Activated CD4-positive, alpha-beta T cell treated with anti-CD3 and anti-CD28 coated beads, Interleukin-2, amount 50 U/mL, for 1 hour (primary cell): ENCODE measurements around the gene TBCE.
"Not testable (repeated sequence)": the region's sequence is repeated elsewhere in the genome, so short reads cannot be mapped to it uniquely, and the experiment has no call there.

Experiments
- DNase-seq: peaks from one replicate; pipeline ENCODE4 v3.0.0-alpha.2; 2020

The TBCE gene

DNA sequence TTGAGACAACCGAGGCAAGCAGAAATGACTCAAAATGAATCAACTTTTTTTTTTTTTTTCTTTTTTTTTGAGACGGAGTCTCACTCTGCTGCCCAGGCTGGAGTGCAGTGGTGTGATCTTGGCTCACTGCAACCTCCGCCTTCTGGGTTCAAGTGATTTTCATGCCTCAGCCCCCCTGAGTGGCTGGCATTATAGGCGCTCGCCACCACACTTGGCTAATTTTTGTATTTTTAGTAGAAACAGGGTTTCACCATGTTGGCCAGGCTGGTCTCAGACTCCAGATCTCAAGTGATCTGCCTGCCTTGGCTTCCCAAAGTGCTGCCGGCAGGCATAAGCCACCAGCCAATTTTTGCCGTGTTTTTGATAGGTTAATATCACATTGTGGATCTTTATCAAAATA is 90.6 kb downstream of the TBCE start:
- DNase-seq = not testable (repeated sequence)

DNA sequence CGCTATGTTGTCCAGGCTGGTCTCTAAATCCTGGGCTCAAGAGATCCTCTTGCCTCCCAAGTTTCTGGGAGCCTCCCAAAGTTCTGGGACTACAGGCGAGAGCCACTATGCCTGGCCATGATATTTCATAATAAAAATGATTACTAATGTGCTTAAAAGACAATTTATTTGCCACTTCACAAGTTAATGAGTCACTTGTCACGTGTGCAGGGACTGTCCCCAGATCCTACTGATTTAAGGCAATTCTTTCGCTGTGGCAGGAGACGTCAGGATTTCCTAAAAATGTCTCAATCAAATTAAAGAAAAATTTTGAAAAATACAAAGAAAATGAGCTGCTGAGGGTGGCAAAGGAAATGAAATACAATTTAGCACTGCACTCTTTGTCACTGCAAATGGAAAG is 93.5 kb downstream of the TBCE start:
- DNase-seq = no peak

DNA sequence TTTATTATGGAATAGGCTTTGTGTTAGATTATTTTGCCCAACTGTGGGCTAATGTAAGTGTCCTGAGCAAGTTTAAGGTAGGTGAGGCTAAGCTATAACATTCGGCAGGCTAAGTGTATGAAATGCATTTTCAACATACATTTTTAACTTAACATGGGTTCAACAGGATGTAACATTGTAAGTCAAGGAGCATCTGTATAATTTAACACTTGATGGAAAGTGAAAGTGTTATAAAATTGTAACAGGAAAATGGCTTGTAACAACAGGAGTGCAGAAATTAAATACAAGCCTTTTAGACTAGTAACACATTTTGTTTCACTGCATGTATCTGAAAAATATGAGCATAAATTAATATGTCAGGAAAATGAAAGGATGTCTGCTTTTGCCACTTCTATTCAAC is 94.7 kb downstream of the TBCE start:
- DNase-seq = no peak

DNA sequence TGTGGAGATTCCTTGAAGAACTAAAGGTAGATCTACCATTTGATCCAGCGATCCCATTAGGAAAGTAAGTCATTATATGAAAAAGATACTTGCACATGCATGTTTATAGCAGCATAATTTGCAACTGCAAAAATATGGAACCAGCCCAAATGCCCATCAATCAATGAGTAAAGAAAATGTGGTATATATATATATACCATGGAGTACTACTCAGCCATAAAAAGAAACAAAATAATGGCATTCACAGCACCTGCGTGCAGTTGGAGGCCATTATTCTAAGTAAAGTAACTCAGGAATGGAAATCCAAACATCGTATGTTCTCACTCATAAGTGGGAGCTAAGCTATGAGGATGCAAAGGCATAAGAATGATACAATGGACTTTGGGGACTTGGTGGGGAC is 95.6 kb downstream of the TBCE start:
- DNase-seq = not testable (repeated sequence)

GRCh38 chr1:235465066-235465465 is 97.8 kb downstream of the TBCE start:
- DNase-seq = no peak

DNA sequence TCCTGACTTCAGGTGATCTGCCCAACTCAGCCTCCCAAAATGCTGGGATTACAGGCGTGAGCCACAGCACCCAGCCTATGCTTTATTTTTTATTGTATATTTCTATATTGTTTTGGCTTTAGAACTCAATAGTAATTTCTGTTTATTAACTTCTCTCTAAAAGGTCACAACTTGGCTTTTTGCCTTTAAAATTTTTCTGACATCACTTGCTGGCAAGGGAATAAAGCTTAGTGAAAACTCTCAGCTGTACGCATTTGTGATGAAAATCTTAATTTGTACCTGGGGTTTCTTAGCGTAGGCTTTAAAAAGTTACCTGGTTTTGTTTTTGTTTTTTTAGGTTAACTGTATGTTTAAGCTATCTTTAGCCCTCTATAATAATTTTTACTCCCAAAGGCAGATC is 100.8 kb downstream of the TBCE start:
- no peak for DNase-seq

- no peak for DNase-seq
These were observed 101.7 kb downstream of the TBCE start for GRCh38 chr1:235468970-235469369.

DNA sequence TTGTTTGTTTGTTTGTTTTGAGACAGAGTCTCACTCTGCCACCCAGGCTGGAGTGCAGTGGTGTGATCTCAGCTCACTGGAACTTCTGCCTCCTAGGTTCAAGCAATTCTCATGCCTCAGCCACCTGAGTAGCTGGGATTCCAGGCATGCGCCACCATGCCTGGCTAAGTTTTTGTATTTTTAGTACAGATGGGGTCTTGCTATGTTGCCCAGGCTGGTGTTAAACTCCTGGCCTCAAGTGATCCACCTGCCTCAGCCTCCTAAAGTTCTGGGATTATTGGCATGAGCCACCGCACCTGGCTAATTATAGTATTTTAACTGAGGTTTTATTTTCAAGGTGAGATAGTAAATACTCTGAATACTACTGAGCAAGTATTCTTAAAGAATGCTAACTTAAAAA is 102.7 kb downstream of the TBCE start:
- DNase-seq = not testable (repeated sequence)

DNA sequence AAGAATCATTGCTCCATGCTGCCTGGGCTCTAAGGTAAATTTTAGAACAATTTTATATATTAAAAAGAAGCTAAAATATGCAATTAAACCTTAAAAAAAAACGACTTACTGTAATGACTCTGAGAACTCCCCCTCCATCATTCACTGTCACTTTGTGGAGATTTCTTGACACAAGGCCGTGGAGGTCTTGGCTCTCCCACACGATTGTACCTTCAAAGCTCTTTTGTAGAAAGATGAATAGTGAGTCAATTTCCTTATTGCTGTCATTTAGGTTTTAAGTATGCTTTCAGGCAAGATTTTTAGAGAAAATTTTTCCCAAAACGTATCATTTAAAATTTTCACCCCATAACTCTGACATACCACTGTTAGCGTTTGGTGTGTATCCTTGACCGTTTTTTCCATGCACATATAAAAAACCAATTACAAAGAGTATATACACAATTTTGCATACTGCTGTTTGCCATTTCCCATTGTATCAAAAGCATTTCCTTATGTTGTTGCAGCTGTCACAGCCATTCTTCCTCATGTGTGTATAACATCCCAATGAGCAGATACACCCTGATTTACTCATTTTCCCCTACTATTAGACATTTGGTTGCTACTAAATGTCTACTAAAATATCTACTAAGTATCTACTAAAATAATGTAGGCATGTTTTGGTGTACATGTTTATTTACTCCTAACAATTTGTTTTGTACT is 103.7 kb downstream of the TBCE start:
- DNase-seq = no peak

DNA sequence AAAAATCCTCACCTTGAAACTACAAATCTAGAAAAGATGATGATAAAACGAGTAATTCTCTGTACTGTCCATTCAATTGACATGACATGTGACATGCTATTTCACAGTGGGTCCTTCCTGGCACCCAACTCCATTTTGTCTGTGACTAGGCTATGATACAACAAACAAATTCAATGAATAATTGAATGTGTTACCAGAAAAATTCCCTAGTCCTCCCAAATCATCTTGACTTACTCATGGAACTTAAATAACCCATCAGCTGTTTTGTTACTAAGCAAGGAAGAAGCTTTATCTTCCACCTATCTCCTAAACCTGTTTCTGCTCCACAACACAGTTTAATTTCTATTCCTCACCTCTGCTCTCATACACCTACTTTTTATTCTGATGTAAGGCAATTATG is 106.6 kb downstream of the TBCE start:
- DNase-seq = no peak

DNA sequence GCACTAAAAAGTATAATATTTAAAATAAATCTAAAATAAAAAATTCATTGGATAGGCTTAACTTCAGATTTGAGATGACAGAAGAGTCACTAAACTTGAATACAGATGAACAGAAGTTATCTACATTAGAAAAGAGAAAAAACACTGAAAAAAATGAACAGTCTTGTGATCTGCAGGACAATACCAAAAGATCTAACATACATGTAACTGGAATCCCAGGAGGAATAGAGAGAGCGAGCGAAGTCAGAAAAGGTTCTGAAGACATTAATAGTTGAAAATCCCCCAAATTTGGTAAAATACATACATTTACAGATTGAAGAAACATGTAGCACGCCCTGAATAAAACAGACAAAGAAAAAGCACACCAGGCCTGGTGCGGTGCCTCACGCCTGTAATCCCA is 115.9 kb downstream of the TBCE start:
- no peak for DNase-seq

DNA sequence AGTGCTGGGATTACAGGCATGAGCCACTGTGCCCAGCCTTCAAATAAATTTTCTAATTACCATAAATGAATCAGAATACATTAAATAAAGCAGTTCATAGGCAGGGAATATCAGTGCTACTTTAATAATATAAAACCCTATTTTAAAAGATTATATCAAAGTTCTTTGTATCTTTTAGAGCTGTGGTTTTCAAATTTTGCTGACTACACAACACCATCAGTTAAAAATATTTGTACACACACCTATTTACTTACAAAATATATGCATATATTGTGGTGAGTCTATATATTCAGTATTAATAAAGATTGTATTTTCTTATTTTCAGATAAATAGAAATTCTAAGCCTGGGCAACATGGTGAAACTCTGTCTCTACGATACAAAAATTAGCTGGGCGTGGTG is 118.3 kb downstream of the TBCE start:
- DNase-seq = no peak

- DNase-seq = no peak
These were observed 119.1 kb downstream of the TBCE start for GRCh38 chr1:235486321-235486720.

- no peak for DNase-seq
These were observed 124.4 kb downstream of the TBCE start for GRCh38 chr1:235491644-235492043.

DNA sequence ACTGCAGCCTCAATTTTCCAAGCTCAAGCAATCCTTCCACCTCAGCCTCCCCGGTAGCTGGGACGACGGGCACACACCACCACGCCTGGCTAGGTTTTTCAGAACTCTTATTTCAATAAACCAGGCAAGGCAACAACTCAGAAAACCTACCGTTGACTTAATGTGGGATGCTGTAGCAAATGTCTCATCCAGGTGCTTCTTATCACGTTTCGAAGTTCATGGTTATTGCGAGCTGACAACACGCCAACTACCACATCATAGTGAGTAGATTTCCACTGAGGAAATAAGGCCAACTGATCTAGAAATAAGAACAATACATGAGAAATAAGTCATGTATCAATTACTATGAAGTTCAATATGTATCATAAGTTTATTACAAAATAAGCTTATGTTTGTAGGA is 127.3 kb downstream of the TBCE start:
- no peak for DNase-seq

GRCh38 chr1:235495030-235495429 is 127.8 kb downstream of the TBCE start:
- no peak for DNase-seq

- DNase-seq = no peak
These were observed 128.3 kb downstream of the TBCE start for GRCh38 chr1:235495551-235495950.

GRCh38 chr1:235500971-235501540 is 133.8 kb downstream of the TBCE start:
- no peak for DNase-seq
